Activated T-cell treated with anti-CD3 and anti-CD28 coated beads for 48 hours (primary cell): ENCODE data around the gene NXPH4.

ENCODE experiments used
- DNase-seq: peaks from one replicate; pipeline ENCODE4 v3.0.0-alpha.2; 2020; ENCODE audit warnings: low read depth

The NXPH4 gene

GRCh38 chr12:57216014-57216911, at the start of gene NXPH4:
Gene NXPH4, plus strand, starts transcription at chr12:57216794. Its CDS starts 176 bp downstream, at chr12:57216970.
- DNase-seq = no peak

- peak; percentile 50 for DNase-seq
Observed at GRCh38 chr12:57166971-57167371, 49.6 kb upstream of the NXPH4 start.

- no peak for DNase-seq
Observed at GRCh38 chr12:57168058-57168457, 48.5 kb upstream of the NXPH4 start.

- DNase-seq = no peak
Observed at GRCh38 chr12:57169046-57169795, 47.4 kb upstream of the NXPH4 start.

- DNase-seq = no peak
Observed at GRCh38 chr12:57169969-57170368, 46.6 kb upstream of the NXPH4 start.

GRCh38 chr12:57170408-57170807, 46.2 kb upstream of the NXPH4 start:
- no peak for DNase-seq

GRCh38 chr12:57170927-57171326, 45.7 kb upstream of the NXPH4 start:
- no peak for DNase-seq

GRCh38 chr12:57171668-57172067, 44.9 kb upstream of the NXPH4 start:
- DNase-seq = no peak

- DNase-seq = peak; percentile 5
Observed at GRCh38 chr12:57173089-57173488, 43.5 kb upstream of the NXPH4 start.

- DNase-seq = no peak
Observed at GRCh38 chr12:57173683-57174082, 42.9 kb upstream of the NXPH4 start.

GRCh38 chr12:57175428-57176138, 41.0 kb upstream of the NXPH4 start:
- peak; percentile 44 for DNase-seq

- no peak for DNase-seq
Observed at GRCh38 chr12:57176139-57176477, 40.5 kb upstream of the NXPH4 start.

- DNase-seq = no peak
Observed at GRCh38 chr12:57176846-57177245, 39.7 kb upstream of the NXPH4 start.

GRCh38 chr12:57177354-57177753, 39.2 kb upstream of the NXPH4 start:
- DNase-seq = no peak

- no peak for DNase-seq
Observed at GRCh38 chr12:57178213-57178612, 38.4 kb upstream of the NXPH4 start.

- DNase-seq = no peak
Observed at GRCh38 chr12:57179331-57180086, 37.1 kb upstream of the NXPH4 start.

- no peak for DNase-seq
Observed at GRCh38 chr12:57180321-57180989, 36.1 kb upstream of the NXPH4 start.

GRCh38 chr12:57181072-57181471, 35.5 kb upstream of the NXPH4 start:
- DNase-seq = no peak

GRCh38 chr12:57181561-57182155, 34.9 kb upstream of the NXPH4 start:
- no peak for DNase-seq

- peak; percentile 71 for DNase-seq
Observed at GRCh38 chr12:57182918-57183575, 33.5 kb upstream of the NXPH4 start.
